ENCODE results near the gene TMEM30A.
A peak's percentile ranks its signal among the peaks of the same experiment; 100 is the strongest.

TMEM30A gene

GRCh38 chr6:75220357-75220756 is 64.2 kb downstream of the TMEM30A start:
- Mint-ChIP-seq H3K4me3 (no peak overlapping the region), H3K27me3 (ENCODE audit: low read depth) (peaks cover 4% of the 10 kb centered on the region)

GRCh38 chr6:75219263-75219662 is 65.3 kb downstream of the TMEM30A start:
- H3K36me3 Mint-ChIP-seq (ENCODE audit: low read depth) = no peaks in the 10 kb centered on the region

More at GRCh38 chr6:75220357-75220756, 64.2 kb downstream of the TMEM30A start:
- Mint-ChIP-seq H3K36me3 (ENCODE audit: low read depth) (no peaks in the 10 kb centered on the region), H3K4me1 (peaks cover 40% of the 10 kb centered on the region), H3K9me3 (no peaks in the 10 kb centered on the region), H3K27ac (no peak overlapping the region)
- TF ChIP-seq CTCF (IDR thresholded peaks at IDR 0.05; ENCODE audit: unreplicated experiment in 3 of 3) = no peak

GRCh38 chr6:75217193-75217592 is 67.4 kb downstream of the TMEM30A start:
- no peaks in the 10 kb centered on the region for H3K9me3 Mint-ChIP-seq
- no peak for TF ChIP-seq CTCF (IDR thresholded peaks at IDR 0.05; ENCODE audit: unreplicated experiment in 3 of 3)
- H3K27me3 Mint-ChIP-seq (ENCODE audit: low read depth) = peaks cover 4% of the 10 kb centered on the region
- H3K36me3 Mint-ChIP-seq (ENCODE audit: low read depth) = no peaks in the 10 kb centered on the region
- H3K4me3 Mint-ChIP-seq = no peak overlapping the region
- peak overlapping the region in 2 of 3 experiments; percentile 56 to 58 for H3K27ac Mint-ChIP-seq
- peaks cover 24% of the 10 kb centered on the region for H3K4me1 Mint-ChIP-seq

More at GRCh38 chr6:75219263-75219662, 65.3 kb downstream of the TMEM30A start:
- Mint-ChIP-seq H3K4me1 (peaks cover 36% of the 10 kb centered on the region), H3K4me3 (no peak overlapping the region), H3K9me3 (no peaks in the 10 kb centered on the region), H3K27me3 (ENCODE audit: low read depth) (peaks cover 4% of the 10 kb centered on the region), H3K27ac (peak overlapping the region in 1 of 3 experiments; percentile 2)
- no peak for TF ChIP-seq CTCF (IDR thresholded peaks at IDR 0.05; ENCODE audit: unreplicated experiment in 3 of 3)

- no peak overlapping the region for H3K4me3 Mint-ChIP-seq
- no peaks in the 10 kb centered on the region for H3K36me3 Mint-ChIP-seq (ENCODE audit: low read depth)
- no peak for TF ChIP-seq CTCF (IDR thresholded peaks at IDR 0.05; ENCODE audit: unreplicated experiment in 3 of 3)
- H3K27ac Mint-ChIP-seq = no peak overlapping the region
- H3K27me3 Mint-ChIP-seq (ENCODE audit: low read depth) = peaks cover 4% of the 10 kb centered on the region
- peaks cover 34% of the 10 kb centered on the region for H3K4me1 Mint-ChIP-seq
- no peaks in the 10 kb centered on the region for H3K9me3 Mint-ChIP-seq
Measured at GRCh38 chr6:75215291-75215690, 69.3 kb downstream of the TMEM30A start.

GRCh38 chr6:75213732-75214131 is 70.9 kb downstream of the TMEM30A start:
- H3K9me3 Mint-ChIP-seq = no peaks in the 10 kb centered on the region

More at GRCh38 chr6:75213732-75214131, 70.9 kb downstream of the TMEM30A start:
- peaks cover 9% of the 10 kb centered on the region for H3K27me3 Mint-ChIP-seq (ENCODE audit: low read depth)
- no peak overlapping the region for H3K4me3 Mint-ChIP-seq
- no peak for TF ChIP-seq CTCF (IDR thresholded peaks at IDR 0.05; ENCODE audit: unreplicated experiment in 3 of 3)
- H3K4me1 Mint-ChIP-seq = peaks cover 37% of the 10 kb centered on the region
- H3K27ac Mint-ChIP-seq = no peak overlapping the region
- H3K36me3 Mint-ChIP-seq (ENCODE audit: low read depth) = no peaks in the 10 kb centered on the region
